HG03469 (cell line): ENCODE data around the gene LRCOL1.

Source experiments
- ATAC-seq: cut with Tn5 transposase; IDR thresholded peaks from one replicate; pipeline ENCODE4 v1.9.1; 2021; ENCODE audit warnings: mild to moderate bottlenecking, moderate library complexity, moderate number of reproducible peaks; ENCODE audit not compliant: unreplicated experiment

Gene LRCOL1

GRCh38 chr12:132554845-132555630 lies 55.3 kb downstream of the LRCOL1 start:
- ATAC-seq: no peak
